Activated CD4-positive, alpha-beta T cell treated with anti-CD3 and anti-CD28 coated beads for 1 hour (primary cell): ENCODE results near the gene PALD1.

Experiments
- DNase-seq: peaks from one replicate; pipeline ENCODE4 v3.0.0-alpha.2; 2020

Gene PALD1

DNA sequence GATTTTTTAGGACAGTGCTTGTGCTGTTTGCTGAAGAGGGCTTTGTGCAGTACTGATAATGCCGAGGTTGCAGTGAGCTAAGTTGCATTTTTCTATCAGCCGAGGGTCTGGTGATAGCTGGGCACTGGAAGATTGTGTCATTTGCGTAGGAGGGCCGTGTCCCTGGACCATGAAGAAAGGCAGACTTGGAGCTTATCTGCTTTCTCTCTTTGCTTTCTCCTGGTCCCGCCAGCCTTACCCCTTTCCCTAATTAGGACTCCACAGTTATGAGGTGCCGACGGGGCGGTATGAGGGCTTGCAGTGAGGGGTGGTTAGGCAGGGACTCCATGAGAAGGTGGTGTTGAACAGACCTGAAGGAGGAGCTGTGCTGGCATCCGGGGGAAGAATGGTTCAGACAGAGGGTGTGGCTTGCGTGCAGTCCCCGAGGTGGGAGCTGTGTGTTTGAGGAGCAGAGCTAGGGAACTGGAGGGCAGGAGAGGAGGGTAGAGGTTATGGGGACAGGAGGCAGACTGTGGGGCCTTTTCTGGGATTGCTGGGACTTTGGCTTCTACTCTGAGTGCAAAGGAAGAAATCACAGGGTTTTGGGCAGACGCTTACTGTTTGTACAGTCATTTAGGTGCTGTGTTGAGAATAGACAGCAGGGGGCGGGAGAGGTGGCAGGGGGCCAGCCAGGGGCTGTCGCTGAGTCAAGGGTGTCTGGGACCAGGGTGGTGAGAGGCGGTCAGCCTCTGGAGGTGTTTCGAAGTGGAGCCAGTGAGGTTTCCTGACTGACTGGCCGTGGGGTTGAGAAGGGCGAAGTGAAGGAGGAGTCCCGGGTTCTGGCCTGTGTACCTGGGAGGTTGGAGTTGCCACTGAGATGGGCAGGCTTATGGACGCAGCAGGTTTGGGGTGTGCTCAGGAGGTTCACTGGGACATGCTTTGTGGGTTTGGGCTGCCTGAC, 80.6 kb downstream of the PALD1 start:
- peak; percentile 50 for DNase-seq

DNA sequence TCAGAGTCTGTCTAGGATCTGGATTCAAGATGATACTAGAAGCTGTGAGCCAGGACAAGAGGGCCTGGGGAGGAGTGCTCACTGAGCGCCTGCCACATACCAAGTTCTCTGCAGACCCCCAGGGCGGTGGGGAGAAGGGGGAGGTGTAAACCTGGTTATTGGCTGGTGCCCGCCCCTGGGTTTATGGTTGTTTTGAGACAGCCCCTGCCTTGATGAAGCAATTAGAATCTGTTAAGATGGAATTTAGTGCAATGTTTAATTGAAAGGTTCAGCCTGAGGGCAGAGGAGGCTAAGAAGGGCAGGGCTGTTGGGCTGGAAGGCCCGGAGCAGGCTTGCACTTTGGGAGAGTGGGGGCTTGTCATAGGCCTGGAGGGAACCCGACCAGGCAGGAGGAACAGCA, 81.3 kb downstream of the PALD1 start:
- DNase-seq = no peak

DNA sequence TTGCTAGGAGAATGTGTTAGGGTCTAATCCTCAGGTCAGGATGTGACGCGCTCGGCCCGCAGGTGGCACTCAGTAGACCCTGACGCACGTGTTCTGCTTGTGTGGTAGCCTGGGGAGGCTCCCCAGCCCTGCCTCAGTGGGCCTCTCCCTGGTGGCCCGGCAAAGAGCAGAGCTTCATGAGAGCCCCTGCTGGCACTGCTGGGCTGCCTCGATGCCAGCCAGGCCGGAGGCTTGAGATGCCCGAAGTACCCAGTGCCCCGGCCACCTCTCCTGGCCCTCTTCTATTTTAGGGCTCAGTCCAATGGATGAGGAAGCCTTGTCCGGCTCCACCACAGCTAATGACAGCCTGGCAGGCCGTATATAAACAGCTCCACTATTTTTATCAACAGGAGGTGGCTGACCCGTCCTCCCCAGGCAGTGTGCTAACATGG, 82.0 kb downstream of the PALD1 start:
- no peak for DNase-seq

DNA sequence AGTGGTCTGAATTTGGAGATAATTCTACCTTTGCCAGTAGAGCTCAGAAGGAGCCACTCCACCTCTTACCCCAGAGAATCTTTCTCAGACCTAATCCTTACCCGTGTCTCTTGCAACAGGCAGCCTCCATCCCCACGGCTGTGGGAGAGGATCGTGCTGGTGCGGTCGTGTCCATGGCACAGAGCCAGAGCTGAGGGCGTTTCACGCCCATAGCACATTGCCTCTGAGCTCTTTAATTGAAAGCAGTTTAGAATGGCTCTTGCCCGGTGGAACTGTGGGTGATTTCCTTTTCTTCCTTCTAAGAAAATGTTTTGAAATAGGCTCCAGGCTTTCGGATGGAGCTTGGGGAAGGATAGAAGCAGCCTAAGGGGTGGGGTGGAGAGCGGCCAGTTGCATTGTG, 82.5 kb downstream of the PALD1 start:
- no peak for DNase-seq

DNA sequence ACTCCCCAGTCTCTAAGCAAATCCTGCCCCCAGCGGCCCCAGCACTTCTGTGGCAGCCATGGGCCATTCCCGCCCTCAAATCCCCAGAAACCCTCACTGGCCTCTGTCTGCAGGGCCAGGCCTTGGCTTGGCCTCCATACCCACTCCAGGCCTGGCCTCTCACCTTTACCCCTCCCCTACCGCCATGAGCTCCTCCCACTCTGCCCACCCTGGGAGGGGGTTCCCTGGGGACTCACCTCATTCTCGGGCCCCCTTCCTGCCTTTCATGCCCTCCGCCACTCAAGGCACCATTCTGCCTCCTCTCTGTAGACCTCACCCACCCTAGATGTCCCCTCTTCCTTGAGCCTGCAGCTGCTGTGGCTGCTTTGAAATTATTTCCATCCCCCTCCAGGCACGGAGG, 83.0 kb downstream of the PALD1 start:
- no peak for DNase-seq

DNA sequence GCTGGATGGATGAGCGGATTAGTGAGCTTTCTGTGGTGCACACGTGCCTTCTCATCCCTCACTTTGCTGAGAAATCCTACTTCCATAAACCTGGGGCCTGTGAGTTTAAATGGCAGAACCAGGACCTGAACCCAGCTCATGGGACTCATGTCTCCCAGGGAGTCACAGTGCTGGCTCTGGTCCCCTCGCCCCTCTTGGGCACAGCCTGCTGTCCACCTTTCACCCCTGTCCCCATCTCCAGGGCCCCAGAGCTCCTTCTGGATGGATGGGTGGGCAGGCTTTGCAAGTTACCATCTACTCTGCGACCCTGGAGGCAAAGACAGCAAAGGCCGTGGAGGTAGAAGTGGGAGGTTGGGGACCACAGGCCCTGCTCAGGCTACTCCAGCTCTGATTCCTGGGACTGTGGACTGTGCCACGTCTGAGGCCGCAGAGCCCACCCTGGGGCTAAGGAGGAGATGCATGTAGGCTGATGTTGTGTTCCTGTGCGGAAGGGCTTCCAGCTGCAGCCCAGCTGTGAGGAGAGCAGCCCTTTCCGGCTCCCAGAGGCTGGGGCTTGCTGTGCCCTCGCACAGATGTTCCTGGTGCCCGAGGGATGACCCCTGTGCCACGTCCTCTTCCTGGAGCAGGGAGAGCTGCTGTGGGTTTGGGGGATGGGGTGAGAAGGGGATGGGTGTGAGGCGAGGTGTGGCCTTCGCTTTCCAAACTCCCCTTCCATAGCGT, 83.6 kb downstream of the PALD1 start:
- DNase-seq = no peak

DNA sequence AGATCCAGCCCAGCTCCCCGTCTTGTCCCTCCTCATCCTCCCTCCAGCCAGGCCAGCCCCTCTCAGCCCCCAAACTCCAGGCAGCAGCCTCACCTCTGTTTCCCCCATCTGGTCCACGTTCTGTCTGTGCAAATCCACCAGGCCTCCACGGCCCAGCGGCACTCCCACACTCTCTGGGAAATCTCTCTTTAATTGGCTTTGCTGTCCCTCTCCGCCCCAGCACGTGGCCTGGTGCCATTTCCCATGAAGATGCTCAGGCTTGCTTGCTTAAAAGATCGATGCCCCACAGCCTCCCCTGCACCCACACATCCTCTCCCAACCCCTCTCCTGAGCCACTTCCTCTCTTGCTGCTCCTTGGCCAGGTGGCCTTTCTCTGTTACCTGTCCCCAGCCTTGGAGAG, 84.7 kb downstream of the PALD1 start:
- no peak for DNase-seq

DNA sequence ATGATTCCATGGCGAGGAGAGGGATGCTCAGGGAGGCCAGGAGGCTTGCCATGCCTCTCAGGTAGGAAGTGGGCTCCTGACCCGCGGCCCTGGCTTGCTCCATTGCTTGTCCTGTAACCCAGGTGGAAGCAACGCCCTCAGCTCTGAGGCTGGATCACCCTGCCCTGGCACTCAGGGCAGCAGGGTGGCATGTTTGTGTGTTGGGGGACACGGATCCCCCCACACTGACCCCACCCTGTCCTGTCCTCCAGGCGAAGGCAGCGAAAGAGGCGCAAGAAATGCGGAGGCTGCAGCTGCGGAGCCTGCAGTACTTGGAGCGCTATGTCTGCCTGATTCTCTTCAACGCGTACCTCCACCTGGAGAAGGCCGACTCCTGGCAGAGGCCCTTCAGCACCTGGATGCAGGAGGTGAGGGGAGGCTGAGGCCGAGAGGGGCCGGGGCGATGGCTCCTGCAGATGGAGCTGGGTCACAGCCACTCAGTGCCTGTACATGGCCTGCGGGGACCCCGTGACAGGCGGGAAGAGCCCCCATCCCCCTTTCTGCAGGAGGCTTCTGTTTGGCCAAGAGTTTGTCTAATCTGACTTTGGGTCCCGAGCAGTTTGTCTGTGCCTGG, 85.7 kb downstream of the PALD1 start:
- DNase-seq = no peak

DNA sequence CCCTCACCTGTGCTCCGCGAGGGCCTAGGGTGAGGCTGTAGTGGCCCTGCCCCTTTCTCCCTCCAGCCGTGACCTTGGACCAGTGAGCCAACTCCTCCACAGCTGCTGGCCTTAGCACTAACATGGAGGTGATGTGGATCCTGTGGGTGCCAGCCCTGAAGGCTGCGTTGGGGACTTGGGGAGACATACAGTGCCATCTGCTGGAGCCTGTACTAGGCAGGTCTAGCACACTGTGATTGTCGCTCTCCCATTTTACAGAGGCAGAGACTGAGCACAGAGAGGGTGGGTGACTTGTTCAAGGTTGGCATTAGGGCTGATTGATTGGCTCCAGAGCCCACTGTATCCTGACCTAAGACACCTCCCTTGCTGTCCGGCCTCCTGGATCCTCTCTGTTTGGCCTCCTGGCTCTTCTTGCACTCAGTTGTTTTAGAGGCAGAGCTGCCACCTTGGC, 86.4 kb downstream of the PALD1 start:
- DNase-seq = no peak

DNA sequence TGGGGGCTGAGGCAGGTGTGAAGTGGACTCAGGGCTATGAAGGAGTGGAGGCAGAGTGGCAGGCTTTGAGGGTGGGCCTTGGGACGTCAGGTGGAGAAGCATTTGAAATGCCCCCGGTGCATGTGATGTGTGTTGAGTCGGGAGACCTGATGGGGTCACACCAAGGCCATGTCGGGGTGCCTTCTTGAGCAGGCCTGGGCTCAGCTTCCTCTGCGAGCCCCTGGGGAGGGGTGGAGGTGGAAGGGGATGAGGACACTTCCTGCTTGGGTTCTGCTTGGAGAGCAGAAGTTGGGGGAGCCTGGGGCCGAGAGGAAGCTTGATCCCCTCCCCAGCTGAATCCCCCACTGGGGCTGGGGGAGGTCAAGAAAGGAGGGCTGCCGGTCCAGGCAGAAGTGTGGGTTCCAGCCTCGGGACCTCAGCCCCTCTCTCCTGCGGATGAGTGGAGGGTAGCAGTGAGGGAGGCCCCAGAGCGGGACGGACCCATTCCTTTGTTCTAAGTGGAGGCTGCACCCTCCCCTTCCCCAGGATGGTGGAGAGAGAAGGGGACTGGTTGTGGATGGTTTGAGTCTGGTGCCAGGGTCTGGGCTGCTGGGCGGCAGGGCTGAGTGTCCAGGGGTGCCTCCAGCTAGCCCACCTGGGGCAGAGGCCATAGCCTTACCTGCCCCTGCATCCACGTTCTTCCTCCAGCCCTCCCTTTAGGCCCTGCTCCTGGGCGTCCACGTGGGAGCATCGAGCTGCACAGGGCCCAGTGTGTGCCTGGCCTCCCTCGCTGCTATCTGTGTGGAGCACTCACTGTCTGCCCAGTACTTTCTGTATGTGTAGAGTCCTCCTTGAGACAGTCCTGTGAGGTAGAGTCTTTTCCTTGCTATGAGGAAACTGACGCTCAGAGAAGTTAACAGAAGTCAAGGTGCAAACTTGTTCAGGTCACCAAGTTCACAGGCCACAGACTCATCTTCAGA, 87.3 kb downstream of the PALD1 start:
- no peak for DNase-seq

DNA sequence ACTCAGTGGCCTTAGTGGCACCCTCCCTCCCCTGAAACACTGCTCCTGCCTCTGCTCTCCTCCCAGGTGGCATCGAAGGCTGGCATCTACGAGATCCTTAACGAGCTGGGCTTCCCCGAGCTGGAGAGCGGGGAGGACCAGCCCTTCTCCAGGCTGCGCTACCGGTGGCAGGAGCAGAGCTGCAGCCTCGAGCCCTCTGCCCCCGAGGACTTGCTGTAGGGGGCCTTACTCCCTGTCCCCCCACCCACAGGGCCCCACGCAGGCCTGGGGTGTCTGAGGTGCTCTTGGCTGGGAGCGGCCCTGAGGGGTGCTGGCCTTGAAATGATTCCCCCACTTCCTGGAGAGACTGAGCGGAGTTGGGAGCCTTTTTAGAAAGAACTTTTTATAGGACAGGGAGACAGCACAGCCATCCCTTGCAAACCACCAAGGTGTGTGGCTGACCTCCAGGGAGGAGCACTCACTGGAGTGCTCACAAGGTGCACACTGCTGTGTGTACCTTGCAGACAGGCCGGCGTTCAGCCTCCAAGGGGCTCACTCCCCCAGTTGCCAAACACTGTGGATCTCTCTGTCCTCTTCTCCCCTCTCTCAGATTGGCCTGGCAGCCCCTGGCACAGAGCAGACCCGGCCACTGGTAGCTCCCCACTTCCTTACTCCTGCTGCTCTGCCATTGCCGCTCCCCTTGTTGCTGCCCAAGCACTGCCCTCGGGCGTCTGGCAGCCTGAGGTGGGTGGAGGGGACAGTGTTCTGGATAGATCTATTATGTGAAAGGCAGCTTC, 88.1 kb downstream of the PALD1 start:
- no peak for DNase-seq

DNA sequence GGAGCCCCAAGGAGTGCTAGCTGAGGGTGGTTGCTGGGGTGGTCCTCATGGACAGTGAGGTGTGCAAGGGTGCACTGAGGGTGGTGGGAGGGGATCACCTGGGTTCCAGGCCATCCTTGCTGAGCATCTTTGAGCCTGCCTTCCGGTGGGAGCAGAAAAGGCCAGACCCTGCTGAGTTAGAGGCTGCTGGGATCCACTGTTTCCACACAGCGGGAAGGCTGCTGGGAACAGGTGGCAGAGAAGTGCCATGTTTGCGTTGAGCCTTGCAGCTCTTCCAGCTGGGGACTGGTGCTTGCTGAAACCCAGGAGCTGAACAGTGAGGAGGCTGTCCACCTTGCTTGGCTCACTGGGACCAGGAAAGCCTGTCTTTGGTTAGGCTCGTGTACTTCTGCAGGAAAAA, 89.0 kb downstream of the PALD1 start:
- no peak for DNase-seq

DNA sequence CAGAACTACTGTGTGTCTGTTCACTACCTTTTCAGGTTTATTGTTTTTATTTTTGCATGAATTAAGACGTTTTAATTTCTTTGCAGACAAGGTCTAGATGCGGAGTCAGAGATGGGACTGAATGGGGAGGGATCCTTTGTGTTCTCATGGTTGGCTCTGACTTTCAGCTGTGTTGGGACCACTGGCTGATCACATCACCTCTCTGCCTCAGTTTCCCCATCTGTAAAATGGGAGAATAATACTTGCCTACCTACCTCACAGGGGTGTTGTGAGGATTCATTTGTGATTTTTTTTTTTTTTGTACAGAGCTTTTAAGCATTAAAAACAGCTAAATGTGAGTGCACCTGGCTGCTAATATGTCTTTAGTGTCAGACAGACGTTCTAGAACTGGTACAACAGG, 89.5 kb downstream of the PALD1 start:
- DNase-seq = no peak

DNA sequence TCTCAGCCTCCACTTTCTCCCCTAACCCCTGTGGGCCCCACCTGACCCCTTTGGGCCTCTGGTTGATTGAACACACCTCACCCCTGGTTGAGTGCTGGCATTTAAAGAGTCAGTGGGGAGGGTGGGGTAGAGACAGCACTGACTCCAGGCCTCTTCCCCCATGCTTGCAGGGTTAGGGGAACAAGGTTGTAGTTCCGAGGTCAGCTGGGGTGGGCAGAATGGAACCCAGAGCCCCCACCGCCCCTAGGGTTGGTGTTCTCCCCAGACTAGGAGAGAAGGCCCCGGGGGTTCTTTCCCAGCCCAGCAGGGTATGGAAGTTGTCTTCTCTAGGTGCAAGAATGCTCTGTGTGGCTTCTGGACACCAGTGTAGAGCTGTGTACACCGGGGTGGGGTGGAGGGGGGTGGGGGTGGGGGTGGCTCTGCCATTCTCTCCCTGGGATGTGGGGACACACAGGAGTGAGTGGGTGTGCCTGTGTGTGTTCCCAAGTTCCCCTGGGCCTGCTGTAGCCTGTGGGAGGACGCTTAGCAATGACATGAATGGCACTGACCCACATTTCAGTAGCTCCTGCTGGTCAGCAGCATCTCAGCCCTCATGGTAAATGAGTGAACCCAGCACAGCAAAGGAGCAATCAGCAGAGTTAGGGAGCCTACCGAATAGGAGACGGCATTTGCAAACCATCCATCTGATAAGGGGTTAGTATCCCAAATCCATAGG, 90.4 kb downstream of the PALD1 start:
- no peak for DNase-seq

DNA sequence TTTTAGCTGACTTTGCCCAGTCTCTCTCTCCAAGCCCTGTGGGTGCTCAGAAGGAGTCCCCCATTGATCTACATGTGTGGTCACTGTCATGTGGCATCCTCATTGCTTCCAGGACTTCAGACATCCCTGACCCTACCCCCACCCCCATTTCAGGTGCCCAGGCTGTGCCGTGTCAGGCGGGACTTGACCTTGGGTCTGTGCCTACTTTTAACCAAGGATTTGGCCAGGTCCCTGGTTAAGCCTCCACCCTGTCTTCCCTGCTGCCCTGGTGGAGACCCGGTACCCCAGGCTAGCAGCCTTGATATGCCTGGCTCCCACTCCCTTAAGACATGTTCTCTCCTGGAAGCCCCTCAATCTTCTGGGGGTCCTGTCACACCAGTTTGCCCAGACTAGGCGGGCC, 92.7 kb downstream of the PALD1 start:
- no peak for DNase-seq

DNA sequence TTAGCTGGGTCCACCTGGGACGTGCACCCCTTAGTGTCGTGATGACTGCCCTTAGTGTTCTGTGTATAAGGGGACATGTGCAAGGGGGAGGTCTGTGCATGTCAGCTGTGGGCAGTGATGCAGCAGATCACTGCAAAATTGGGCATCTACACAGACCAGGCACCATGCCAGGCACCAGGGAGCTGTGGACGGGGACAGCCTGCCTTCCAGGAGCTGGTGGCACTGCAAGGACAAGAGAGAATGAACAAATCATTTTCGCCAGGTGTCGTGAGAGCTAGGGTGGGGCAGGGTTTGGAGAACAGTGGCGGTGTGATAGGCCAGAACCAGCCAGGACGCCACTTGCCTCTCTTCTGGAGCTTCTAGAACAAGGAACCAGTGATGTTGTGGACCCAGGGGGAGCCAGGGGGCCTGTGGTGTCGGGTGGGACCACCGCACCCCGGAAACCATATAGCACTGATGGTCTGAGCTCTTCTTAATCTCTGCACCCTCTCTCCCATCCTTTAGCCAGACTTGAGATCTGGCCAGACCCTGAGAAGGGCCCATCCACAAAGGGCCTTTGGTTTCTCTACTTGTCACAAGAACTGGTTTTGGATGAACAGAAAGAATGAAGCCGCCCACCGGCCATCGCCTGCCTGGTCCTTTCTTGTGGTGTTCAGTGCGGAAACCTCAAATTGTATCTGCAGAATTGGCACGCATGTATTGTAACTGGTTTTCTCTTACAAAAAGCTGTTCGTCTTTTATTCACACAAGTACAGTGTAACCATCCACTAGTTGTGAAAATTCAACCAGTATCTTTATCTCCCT, 93.3 kb downstream of the PALD1 start:
- DNase-seq = no peak

DNA sequence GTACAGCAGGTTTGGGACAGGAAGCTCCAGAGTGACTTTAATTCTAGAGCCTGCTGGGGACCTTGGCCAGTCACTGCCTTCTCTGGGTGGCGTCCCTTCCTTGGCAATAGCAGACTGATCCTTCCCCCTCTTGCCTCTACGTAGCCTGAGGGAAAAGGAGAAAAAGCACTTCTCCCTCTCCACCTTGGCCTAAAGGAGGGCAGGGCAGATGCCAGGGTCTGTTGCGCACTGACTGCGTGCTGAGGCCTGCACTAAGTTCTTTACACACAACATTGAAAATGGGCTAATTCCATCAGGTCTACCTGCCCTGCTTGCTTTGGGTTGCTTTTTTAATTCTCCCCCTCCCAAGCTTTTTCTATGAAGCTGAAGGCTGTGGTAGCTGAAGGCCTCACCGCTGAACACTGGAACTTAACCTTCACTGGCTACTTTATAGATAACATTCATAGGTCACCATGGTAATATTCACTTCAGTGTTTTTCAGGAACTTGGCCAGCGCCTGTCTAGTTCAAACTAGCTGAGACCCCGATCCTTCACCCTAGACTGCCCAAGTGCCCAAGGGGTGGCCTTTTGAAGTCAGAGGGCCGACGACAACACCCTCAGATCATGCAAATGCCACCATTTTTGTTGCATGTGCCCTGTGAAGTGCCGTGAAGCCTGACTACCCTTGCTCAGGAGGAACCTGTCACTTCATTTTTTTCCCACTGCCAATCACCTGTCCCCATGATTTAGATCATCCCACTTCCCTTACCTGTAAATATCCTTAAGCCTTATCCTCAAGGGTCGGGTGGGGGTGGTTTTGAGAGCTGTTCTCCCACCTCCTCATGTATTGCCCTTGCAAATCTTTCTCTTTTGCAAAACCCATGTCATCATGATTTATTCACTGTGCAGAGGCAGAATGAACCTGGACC, 95.3 kb downstream of the PALD1 start:
- DNase-seq = no peak

DNA sequence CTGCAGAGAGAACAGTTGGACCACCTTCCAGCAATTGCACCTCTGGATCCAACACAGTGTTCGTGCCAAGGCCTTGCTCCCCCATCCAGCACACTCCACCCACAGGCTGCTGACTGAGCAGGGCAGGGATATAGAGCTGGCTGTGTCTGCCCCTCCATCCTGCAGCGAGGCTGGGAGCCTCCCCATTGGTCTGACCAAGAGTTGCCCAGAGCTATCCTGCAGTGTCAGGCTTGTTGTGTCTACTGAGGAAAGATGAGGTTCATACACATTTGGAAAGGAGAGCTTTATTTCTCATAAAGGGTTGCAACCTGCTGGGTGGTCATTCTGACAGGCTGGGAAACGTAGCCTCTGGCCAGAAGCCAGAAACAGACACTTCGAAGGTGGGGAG, 96.9 kb downstream of the PALD1 start:
- no peak for DNase-seq
